ENCODE results near the gene MINDY2.

GRCh38 chr15:58741032-58741431 lies 30.1 kb upstream of the MINDY2 start:
- no peak for TF ChIP-seq CTCF (IDR thresholded peaks at IDR 0.05)
- no peak for TF ChIP-seq POLR2AphosphoS5 (IDR thresholded peaks at IDR 0.05; ENCODE audit: low read depth, low read length)
- no peak for TF ChIP-seq TCF7L2 (IDR thresholded peaks at IDR 0.05; ENCODE audit: low read depth, low read length)
- no peak for TF ChIP-seq REST (IDR thresholded peaks at IDR 0.05; ENCODE audit: insufficient read depth in 1 of 2, low read depth in 2 of 2, low read length in 1 of 2)
- no peak for TF ChIP-seq SIN3A (IDR thresholded peaks at IDR 0.05; ENCODE audit: borderline replicate concordance, insufficient read depth, low read depth, low read length)
